OCI-LY7 (cell line): ENCODE results near the gene GPRASP1. TPM values are rescaled to one million over a fixed set of nuclear protein-coding genes. Genes with fewer than 3 reads are reported as not detected.

Experiments
- BruUV-seq: library from RNA; stranded (reverse); fragments of 400-500 nt; replicated peaks from 2 replicates; lab custom pipeline; 2021; lab: Mats Ljungman, UMichigan
- CTCF ChIA-PET: fragments of 300-600 bp; sonication (Branson Sonifier 250); formaldehyde crosslinking; loops from one replicate; lab custom pipeline; 2022; ENCODE audit warnings: antibody characterized with exemption; ENCODE audit not compliant: unreplicated experiment; lab: Charles Lee
- POLR2A ChIA-PET: fragments of 300-600 bp; sonication (Branson Sonifier 250); formaldehyde crosslinking; loops from one replicate; lab custom pipeline; 2022; ENCODE audit warnings: antibody characterized with exemption; lab: Charles Lee
- DNase-seq: peaks from one replicate; pipeline ENCODE4 v3.0.0-alpha.2; 2015; ENCODE audit warnings: low spot score
- H2AFZ ChIP-seq: fragments of 200-600 bp; sonication (generic), shearing (Covaris generic); 2 replicates; pipeline ENCODE4 v1.6.1; 2014; ENCODE audit warnings: mild to moderate bottlenecking, antibody characterized with exemption, low read length, moderate library complexity
- H3K27ac ChIP-seq: fragments of 200-600 bp; sonication (generic); 2 replicates; pipeline ENCODE4 v1.5.1; 2014; ENCODE audit warnings: mixed run types, low read depth, mild to moderate bottlenecking, moderate library complexity, low read length, inconsistent platforms; ENCODE audit not compliant: poor library complexity, severe bottlenecking
- H3K36me3 ChIP-seq: fragments of 200-600 bp; sonication (generic); 2 replicates; pipeline ENCODE4 v1.6.1; 2014; ENCODE audit warnings: mild to moderate bottlenecking, antibody characterized with exemption, low read length, moderate library complexity, mixed read lengths; ENCODE audit not compliant: insufficient read depth
- H3K4me1 ChIP-seq: fragments of 200-600 bp; sonication (generic); 2 replicates; pipeline ENCODE4 v1.5.1; 2014; ENCODE audit warnings: mild to moderate bottlenecking, low read length; ENCODE audit not compliant: insufficient read depth, poor library complexity, severe bottlenecking
- H3K4me2 ChIP-seq: fragments of 200-600 bp; sonication (generic); 2 replicates; pipeline ENCODE4 v1.6.1; 2014; ENCODE audit warnings: mild to moderate bottlenecking, low read length
- H3K4me3 ChIP-seq: fragments of 200-600 bp; sonication (generic); 2 replicates; pipeline ENCODE4 v1.5.1; 2014; ENCODE audit warnings: mild to moderate bottlenecking, low read depth, low read length; ENCODE audit not compliant: poor library complexity, severe bottlenecking
- H3K79me2 ChIP-seq: fragments of 200-600 bp; sonication (generic); 2 replicates; pipeline ENCODE4 v1.6.1; 2016; ENCODE audit warnings: low read depth, mild to moderate bottlenecking, low read length, moderate library complexity, mixed read lengths; ENCODE audit not compliant: insufficient read depth
- H3K9me2 ChIP-seq: fragments of 200-600 bp; sonication (generic); 2 replicates; pipeline ENCODE4 v1.6.1; 2016; ENCODE audit warnings: mild to moderate bottlenecking, low read length, mixed read lengths; ENCODE audit not compliant: insufficient read depth
- H3K9me3 ChIP-seq: fragments of 200-600 bp; sonication (generic); 2 replicates; pipeline ENCODE4 v1.6.1; 2014; ENCODE audit warnings: mild to moderate bottlenecking, mixed run types, low read length, mixed read lengths
- H4K20me1 ChIP-seq: fragments of 200-600 bp; sonication (generic); 2 replicates; pipeline ENCODE4 v1.6.1; 2014; ENCODE audit warnings: mild to moderate bottlenecking, antibody characterized with exemption, low read length, moderate library complexity, mixed read lengths; ENCODE audit not compliant: insufficient read depth
- EZH2phosphoT487 ChIP-seq: fragments of 200-600 bp; sonication (generic); IDR thresholded peaks from 2 replicates; pipeline ENCODE4 v1.6.1; 2018; ENCODE audit warnings: low read depth, borderline replicate concordance, mild to moderate bottlenecking, mixed run types, antibody characterized with exemption, low read length, moderate library complexity, mixed read lengths
- intact Hi-C: fragments of 100-400 bp; cut with micrococcal nuclease; formaldehyde crosslinking; loops from one replicate; pipeline ENCODE4 v1.10.0; 2022; ENCODE audit not compliant: unreplicated experiment
- total RNA-seq, 2 experiments: library from RNA; depleted of rRNA in 1 of 2; stranded (reverse); fragments of >200 nt in 1 of 2; shearing (Covaris generic) in 1 of 2; gene quantifications; 2 replicates each; pipeline ENCODE4 v1.2.3, GENCODE V29; 2014 to 2022
- TF ChIP-seq, protein P1 (sequence below): fragments of 200-600 bp; sonication (generic); conservative IDR thresholded peaks from 2 replicates; pipeline ENCODE4 v1.5.1; 2014; ENCODE audit warnings: mild to moderate bottlenecking, antibody characterized with exemption, low read length, moderate library complexity, mixed read lengths

The GPRASP1 gene
- total RNA-seq, 2 experiments from 2014 or later: 0.09 TPM; not detected in 1

DNA sequence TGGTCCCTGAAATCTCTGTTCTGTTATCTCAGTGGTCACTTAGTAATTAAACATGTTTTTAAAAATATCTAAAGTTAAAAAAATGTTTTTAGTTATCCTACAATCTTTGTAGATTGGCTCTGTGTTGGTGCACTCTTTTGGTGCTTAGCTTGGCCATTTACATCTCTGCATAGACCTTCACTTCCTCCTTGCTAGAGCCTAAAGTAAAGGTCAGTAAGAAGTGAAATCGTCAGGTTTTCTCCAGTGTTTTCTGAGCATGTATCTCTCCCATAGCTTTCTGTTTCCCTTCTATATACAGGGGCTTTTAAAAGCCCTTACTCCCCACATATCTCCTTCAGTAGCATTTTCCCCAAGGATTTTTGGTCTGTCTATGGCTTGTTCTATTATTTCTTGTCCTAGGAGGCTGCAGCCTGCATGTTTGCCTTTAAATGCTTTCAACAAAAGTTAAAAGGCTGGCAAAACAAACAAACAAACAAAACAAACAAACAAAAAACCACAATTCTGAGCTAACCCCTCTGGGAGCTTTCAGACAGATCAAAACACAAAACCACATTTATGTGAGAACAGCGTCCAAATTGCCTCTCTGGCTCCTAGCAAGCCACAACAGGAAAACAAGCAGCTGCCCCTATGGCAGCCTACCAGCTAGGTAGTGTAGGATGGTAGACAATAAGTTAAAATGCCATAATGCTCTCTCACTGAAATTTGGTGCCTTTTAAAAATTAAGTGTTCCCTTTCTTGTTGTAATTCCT, 33.7 kb downstream of the GPRASP1 start:
- no peak for DNase-seq
- H3K9me3 ChIP-seq: no peaks in the 10 kb centered on the region
- no peak overlapping the region for H2AFZ ChIP-seq
- no peak overlapping the region for H3K4me3 ChIP-seq
- H3K36me3 ChIP-seq: no peaks in the 10 kb centered on the region
- H3K79me2 ChIP-seq: no peaks in the 10 kb centered on the region
- no peaks in the 10 kb centered on the region for H3K4me1 ChIP-seq
- TF ChIP-seq, protein P1, sequence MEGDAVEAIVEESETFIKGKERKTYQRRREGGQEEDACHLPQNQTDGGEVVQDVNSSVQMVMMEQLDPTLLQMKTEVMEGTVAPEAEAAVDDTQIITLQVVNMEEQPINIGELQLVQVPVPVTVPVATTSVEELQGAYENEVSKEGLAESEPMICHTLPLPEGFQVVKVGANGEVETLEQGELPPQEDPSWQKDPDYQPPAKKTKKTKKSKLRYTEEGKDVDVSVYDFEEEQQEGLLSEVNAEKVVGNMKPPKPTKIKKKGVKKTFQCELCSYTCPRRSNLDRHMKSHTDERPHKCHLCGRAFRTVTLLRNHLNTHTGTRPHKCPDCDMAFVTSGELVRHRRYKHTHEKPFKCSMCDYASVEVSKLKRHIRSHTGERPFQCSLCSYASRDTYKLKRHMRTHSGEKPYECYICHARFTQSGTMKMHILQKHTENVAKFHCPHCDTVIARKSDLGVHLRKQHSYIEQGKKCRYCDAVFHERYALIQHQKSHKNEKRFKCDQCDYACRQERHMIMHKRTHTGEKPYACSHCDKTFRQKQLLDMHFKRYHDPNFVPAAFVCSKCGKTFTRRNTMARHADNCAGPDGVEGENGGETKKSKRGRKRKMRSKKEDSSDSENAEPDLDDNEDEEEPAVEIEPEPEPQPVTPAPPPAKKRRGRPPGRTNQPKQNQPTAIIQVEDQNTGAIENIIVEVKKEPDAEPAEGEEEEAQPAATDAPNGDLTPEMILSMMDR: no peak
- no peak for TF ChIP-seq EZH2phosphoT487
- no TSS peak for BruUV-seq
- no peak overlapping the region for H3K4me2 ChIP-seq
- H3K9me2 ChIP-seq: no peaks in the 10 kb centered on the region
- POLR2A ChIA-PET: no interaction called here
- intact Hi-C loops: no loop called here
- H3K27ac ChIP-seq: no peak overlapping the region
- no peaks in the 10 kb centered on the region for H4K20me1 ChIP-seq
- CTCF ChIA-PET: no interaction called here

DNA sequence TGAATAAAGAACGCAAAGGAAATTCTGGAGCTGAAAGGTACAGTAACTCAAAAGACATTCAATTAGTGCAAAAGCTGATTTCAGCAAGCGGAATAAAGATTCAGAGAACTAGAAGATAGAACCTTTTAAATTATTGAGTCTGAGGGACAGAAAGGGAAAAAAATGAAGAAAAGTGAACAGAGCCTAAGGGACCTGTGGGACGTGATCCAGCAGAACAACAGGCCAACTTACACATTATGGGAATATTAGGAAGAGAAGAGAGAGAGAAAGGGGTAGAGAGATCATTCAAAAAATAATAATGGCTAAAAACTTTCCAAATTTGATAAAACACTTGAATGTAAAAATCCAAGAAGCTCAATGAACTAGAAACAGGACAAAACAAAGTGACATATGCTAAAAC, 43.5 kb downstream of the GPRASP1 start:
- no peak overlapping the region for H3K4me3 ChIP-seq
- H4K20me1 ChIP-seq: no peaks in the 10 kb centered on the region
- no peak for TF ChIP-seq EZH2phosphoT487
- TF ChIP-seq, protein P1: no peak
- no peak overlapping the region for H3K4me2 ChIP-seq
- no peaks in the 10 kb centered on the region for H3K9me2 ChIP-seq
- no peak for DNase-seq
- no peak overlapping the region for H2AFZ ChIP-seq
- no peak overlapping the region for H3K27ac ChIP-seq
- CTCF ChIA-PET: no interaction called here
- no peaks in the 10 kb centered on the region for H3K79me2 ChIP-seq
- H3K36me3 ChIP-seq: no peaks in the 10 kb centered on the region
- H3K9me3 ChIP-seq: no peaks in the 10 kb centered on the region
- intact Hi-C loops: no loop called here
- no peaks in the 10 kb centered on the region for H3K4me1 ChIP-seq
- BruUV-seq: no TSS peak
- POLR2A ChIA-PET: no interaction called here

DNA sequence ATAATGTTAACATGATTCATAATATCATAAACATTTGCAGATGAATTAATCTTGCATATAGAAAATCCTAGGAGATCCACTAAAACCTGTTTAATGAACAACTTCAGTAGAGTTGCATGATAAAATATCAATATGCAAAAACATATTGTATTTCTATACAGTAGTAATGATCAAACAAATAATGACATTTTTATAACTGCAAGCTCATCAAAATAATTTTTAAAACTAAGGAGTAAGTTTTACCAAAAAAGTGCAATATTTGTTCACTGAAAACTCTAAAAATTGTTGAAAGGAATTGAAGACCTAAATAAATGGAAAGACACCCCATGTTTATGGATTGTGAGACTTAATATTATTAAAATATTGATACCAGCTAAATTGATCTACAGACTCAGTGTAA, 45.0 kb downstream of the GPRASP1 start:
- DNase-seq: no peak
- no peaks in the 10 kb centered on the region for H3K36me3 ChIP-seq
- no peaks in the 10 kb centered on the region for H3K4me1 ChIP-seq
- no TSS peak for BruUV-seq
- no peaks in the 10 kb centered on the region for H3K79me2 ChIP-seq
- TF ChIP-seq, protein P1: no peak
- no peak for TF ChIP-seq EZH2phosphoT487
- no peak overlapping the region for H3K4me3 ChIP-seq
- H3K9me3 ChIP-seq: no peaks in the 10 kb centered on the region
- no peaks in the 10 kb centered on the region for H4K20me1 ChIP-seq
- H3K27ac ChIP-seq: no peak overlapping the region
- ChIA-PET CTCF (no interaction called here), POLR2A (no interaction called here)
- intact Hi-C loops: no loop called here
- H3K9me2 ChIP-seq: no peaks in the 10 kb centered on the region
- H3K4me2 ChIP-seq: no peak overlapping the region
- no peak overlapping the region for H2AFZ ChIP-seq
